HCT116 (cell line): ENCODE results near the gene BMP2. TPM values are rescaled to one million over a fixed set of nuclear protein-coding genes. Genes with fewer than 3 reads are reported as not detected.

Experiments
- ATAC-seq: fragments of 200-7000 bp; cut with Tn5 transposase; 2 replicates; pipeline ENCODE4 v1.9.1; 2020; ENCODE audit warnings: mild to moderate bottlenecking, moderate library complexity
- BruUV-seq: library from RNA; stranded (reverse); fragments of 400-500 nt; replicated peaks from 2 replicates; lab custom pipeline; 2021; lab: Mats Ljungman, UMichigan
- CTCF ChIA-PET: fragments of 300-600 bp; sonication (Branson Sonifier 250); formaldehyde crosslinking; loops from one replicate; lab custom pipeline; 2021; ENCODE audit warnings: antibody characterized with exemption; lab: Charles Lee
- POLR2A ChIA-PET: fragments of 300-600, 350-600 bp; sonication (Branson Sonifier 250); formaldehyde crosslinking; loops from one replicate; lab custom pipeline; 2021; ENCODE audit warnings: antibody characterized with exemption; lab: Charles Lee
- RAD21 ChIA-PET, 2 experiments: fragments of 300-600 bp; sonication (Branson Sonifier 250); formaldehyde crosslinking; loops; one replicate each; lab custom pipeline; 2023; ENCODE audit warnings: low total read pairs in 2 of 2; ENCODE audit not compliant: uncharacterized antibody in 2 of 2, unreplicated experiment in 2 of 2, low non-redundant PET in 1 of 2; lab: Charles Lee
- DNase-seq: peaks from one replicate; pipeline ENCODE4 v3.0.0-alpha.2; 2010; ENCODE audit warnings: low read depth, low spot score
- H2AFZ ChIP-seq: fragments of 200-600 bp; shearing (Covaris generic), sonication (generic); 2 replicates; pipeline ENCODE4 v1.6.1; 2017; ENCODE audit warnings: low read depth, mixed run types, mixed read lengths, antibody characterized with exemption, low read length; ENCODE audit not compliant: poor library complexity, severe bottlenecking
- H3K27ac ChIP-seq: 2 replicates; pipeline ENCODE4 v1.5.1; 2012; ENCODE audit warnings: low read depth, low read length
- H3K27me3 ChIP-seq: fragments of 200-600 bp; sonication (generic); 2 replicates; pipeline ENCODE4 v1.6.1; 2016; ENCODE audit warnings: mixed run types, low read length, mixed read lengths; ENCODE audit not compliant: insufficient read depth
- H3K36me3 ChIP-seq, 2 experiments: fragments of 200-500 bp in 1 of 2; fragments of 200-600 bp in 1 of 2; sonication (Bioruptor generic) in 1 of 2; sonication (generic) in 1 of 2; 2 replicates each; pipeline versions ENCODE4 v1.5.1 to v1.6.1; 2014 to 2016; ENCODE audit warnings: low read length in 2 of 2, inconsistent platforms in 1 of 2, mixed read lengths in 1 of 2, mixed run types in 1 of 2; ENCODE audit not compliant: insufficient read depth in 2 of 2, control insufficient read depth in 1 of 2
- H3K4me1 ChIP-seq, 2 experiments: fragments of 200-600 bp in 1 of 2; sonication (generic) in 1 of 2; 2 replicates each; pipeline versions ENCODE4 v1.5.1 to v1.6.1; 2012 to 2017; ENCODE audit warnings: low read length in 2 of 2, inconsistent platforms in 1 of 2, mild to moderate bottlenecking in 1 of 2, mixed read lengths in 1 of 2, mixed run types in 1 of 2, moderate library complexity in 1 of 2; ENCODE audit not compliant: insufficient read depth in 2 of 2, control insufficient read depth in 1 of 2
- H3K4me2 ChIP-seq: fragments of 200-600 bp; sonication (generic); 2 replicates; pipeline ENCODE4 v1.6.1; 2017; ENCODE audit warnings: mixed run types, low read length, mixed read lengths
- H3K4me3 ChIP-seq, 2 experiments: fragments of 200-600 bp in 1 of 2; sonication (generic) in 1 of 2; replicated peaks in 1 of 2; 2 replicates each; pipeline ENCODE4 v1.5.1; 2011 to 2016; ENCODE audit warnings: low read length in 2 of 2, control low read depth in 1 of 2, low read depth in 1 of 2, mild to moderate bottlenecking in 1 of 2, mixed read lengths in 1 of 2, mixed run types in 1 of 2
- H3K79me2 ChIP-seq: fragments of 200-600 bp; sonication (generic); 2 replicates; pipeline ENCODE4 v1.6.1; 2017; ENCODE audit warnings: mild to moderate bottlenecking, mixed run types, low read length, moderate library complexity, mixed read lengths; ENCODE audit not compliant: insufficient read depth
- H3K9ac ChIP-seq: fragments of 200-600 bp; sonication (generic); 2 replicates; pipeline ENCODE4 v1.6.1; 2016; ENCODE audit warnings: low read length, mixed read lengths
- H3K9me2 ChIP-seq: fragments of 200-600 bp; sonication (generic), shearing (Covaris generic); 2 replicates; pipeline ENCODE4 v1.6.1; 2017; ENCODE audit warnings: mixed run types, mild to moderate bottlenecking, moderate library complexity; ENCODE audit not compliant: insufficient read depth
- H3K9me3 ChIP-seq, 2 experiments: fragments of 200-500 bp in 1 of 2; fragments of 200-600 bp in 1 of 2; sonication (Bioruptor generic) in 1 of 2; sonication (generic) in 1 of 2; 2 replicates each; pipeline ENCODE4 v1.6.1; 2014 to 2017; ENCODE audit warnings: low read length in 2 of 2, mixed read lengths in 2 of 2, inconsistent platforms in 1 of 2, low read depth in 1 of 2, mild to moderate bottlenecking in 1 of 2, mixed run types in 1 of 2, moderate library complexity in 1 of 2; ENCODE audit not compliant: control insufficient read depth in 1 of 2, insufficient read depth in 1 of 2
- H4K20me1 ChIP-seq: fragments of 200-600 bp; sonication (generic), shearing (Covaris generic); 2 replicates; pipeline ENCODE4 v1.6.1; 2017; ENCODE audit warnings: mixed run types, mild to moderate bottlenecking, moderate library complexity; ENCODE audit not compliant: insufficient read depth
- CBX3 ChIP-seq: IDR thresholded peaks from 2 replicates; pipeline ENCODE4 v1.6.1; 2012; ENCODE audit warnings: low read depth
- EGR1 ChIP-seq: IDR thresholded peaks from 2 replicates; pipeline ENCODE4 v1.6.1; 2012; ENCODE audit warnings: low read depth
- ELF1 ChIP-seq: IDR thresholded peaks from 2 replicates; pipeline ENCODE4 v1.6.1; 2012; ENCODE audit warnings: low read depth, borderline replicate concordance
- EZH2 ChIP-seq: fragments of 200-600 bp; sonication (generic); IDR thresholded peaks from 2 replicates; pipeline ENCODE4 v1.6.1; 2017; ENCODE audit warnings: antibody characterized with exemption, mixed run types
- EZH2phosphoT487 ChIP-seq: fragments of 200-600 bp; IDR thresholded peaks from 2 replicates; pipeline ENCODE4 v1.6.1; 2018; ENCODE audit warnings: antibody characterized with exemption, borderline replicate concordance
- FOSL1 ChIP-seq: IDR thresholded peaks from 2 replicates; pipeline ENCODE4 v1.6.1; 2012; ENCODE audit warnings: low read depth
- JUND ChIP-seq: IDR thresholded peaks from 2 replicates; pipeline ENCODE4 v1.6.1; 2012
- POLR2A ChIP-seq: IDR thresholded peaks from 2 replicates; pipeline ENCODE4 v1.7.0; 2011; ENCODE audit warnings: borderline replicate concordance; ENCODE audit not compliant: insufficient read depth, insufficient read length; ENCODE audit errors: extremely low read depth
- REST ChIP-seq: IDR thresholded peaks from 2 replicates; pipeline ENCODE4 v1.6.1; 2012; ENCODE audit warnings: low read depth
- SIN3A ChIP-seq: IDR thresholded peaks from 2 replicates; pipeline ENCODE4 v1.6.1; 2012; ENCODE audit warnings: low read depth
- SP1 ChIP-seq: IDR thresholded peaks from 2 replicates; pipeline ENCODE4 v1.6.1; 2012; ENCODE audit warnings: low read depth
- SRF ChIP-seq: IDR thresholded peaks from 2 replicates; pipeline ENCODE4 v1.6.1; 2012; ENCODE audit warnings: low read depth
- TCF7L2 ChIP-seq: IDR thresholded peaks from 2 replicates; pipeline ENCODE4 v1.7.0; 2011; ENCODE audit warnings: borderline replicate concordance, inconsistent platforms; ENCODE audit not compliant: insufficient read depth, insufficient read length; ENCODE audit errors: extremely low read depth
- YY1 ChIP-seq: IDR thresholded peaks from 2 replicates; pipeline ENCODE4 v1.6.1; 2011; ENCODE audit warnings: low read length, low read depth, moderate library complexity, mild to moderate bottlenecking; ENCODE audit not compliant: insufficient replicate concordance; ENCODE audit errors: extremely low read depth
- intact Hi-C: fragments of 100-400 bp; cut with micrococcal nuclease; formaldehyde crosslinking; loops from 2 replicates; pipeline ENCODE4 v1.10.0; 2022
- total RNA-seq: library from RNA; stranded (reverse); gene quantifications from one replicate; pipeline ENCODE4 v1.2.1, GENCODE V29; 2021; ENCODE audit not compliant: unreplicated experiment

Gene BMP2
- total RNA-seq, 1 experiment from 2014 or later: 0.15 TPM

GRCh38 chr20:6764619-6765018 is 2.9 kb upstream of the BMP2 start:
- no peak overlapping the region for H3K4me2 ChIP-seq
- intact Hi-C loops: loop anchor here (5.0 to 10.0 kb wide), 5 partner anchors 613 to 1960 kb away; no protein-coding TSS in a partner anchor
- TF ChIP-seq JUND (no peak), CBX3 (no peak), SIN3A (no peak), EGR1 (no peak), REST (no peak), SRF (no peak), POLR2A (no peak), TCF7L2 (no peak), YY1 (no peak), FOSL1 (no peak), EZH2 (no peak), SP1 (no peak), EZH2phosphoT487 (no peak), ELF1 (no peak)
- TF ChIP-seq, all 23 proteins: peak for 0
- no peak overlapping the region for H3K9ac ChIP-seq
- no peak for ATAC-seq
- no peak overlapping the region for H2AFZ ChIP-seq
- H4K20me1 ChIP-seq: no peaks in the 10 kb centered on the region
- H3K9me3 ChIP-seq: no peaks in the 10 kb centered on the region; a peak in 1 of 4 replicates
- ChIA-PET POLR2A (no interaction called here), RAD21 (no interaction called here), CTCF (no interaction called here)
- H3K79me2 ChIP-seq: no peaks in the 10 kb centered on the region
- BruUV-seq: no TSS peak
- no peaks in the 10 kb centered on the region for H3K36me3 ChIP-seq
- H3K9me2 ChIP-seq: no peaks in the 10 kb centered on the region
- H3K27ac ChIP-seq: no peak overlapping the region
- no peaks in the 10 kb centered on the region for H3K27me3 ChIP-seq
- H3K4me1 ChIP-seq: no peaks in the 10 kb centered on the region
- no peak overlapping the region for H3K4me3 ChIP-seq
- no peak for DNase-seq
